Stimulated activated CD8-positive, alpha-beta memory T cell treated with anti-CD3 and anti-CD28 coated beads, Interleukin-12 subunit alpha, Interleukin-12 subunit beta, amount 100 ng/mL, for 24 hours (primary cell): ENCODE measurements around the gene GDPD3.

Experiments used
- DNase-seq: peaks from one replicate; pipeline ENCODE4 v3.0.0-alpha.2; 2020; ENCODE audit errors: extremely low read depth

Gene GDPD3

GRCh38 chr16:30095166-30096078 is 17.9 kb downstream of the GDPD3 start:
- DNase-seq, result no peak

- no peak for DNase-seq
These were observed 18.7 kb downstream of the GDPD3 start for GRCh38 chr16:30094541-30095165.

- no peak for DNase-seq
These were observed 20.8 kb downstream of the GDPD3 start for GRCh38 chr16:30092373-30093010.

GRCh38 chr16:30091474-30092372 is 21.6 kb downstream of the GDPD3 start, which contains the start of gene TBX6:
Gene TBX6 (minus strand): TSS chr16:30091924. CDS start chr16:30091193, 731 bp downstream.
- DNase-seq, result peak; percentile 84

- no peak for DNase-seq
These were observed 22.6 kb downstream of the GDPD3 start for GRCh38 chr16:30090610-30091331.

GRCh38 chr16:30088832-30089624 is 24.3 kb downstream of the GDPD3 start:
- DNase-seq, result no peak

- no peak for DNase-seq
These were observed 25.0 kb downstream of the GDPD3 start for GRCh38 chr16:30088237-30088831.

- DNase-seq, result no peak
These were observed 26.0 kb downstream of the GDPD3 start for GRCh38 chr16:30087181-30087898.

GRCh38 chr16:30086291-30087140 is 26.8 kb downstream of the GDPD3 start:
- no peak for DNase-seq

GRCh38 chr16:30085820-30086219 is 27.5 kb downstream of the GDPD3 start:
- no peak for DNase-seq

GRCh38 chr16:30085247-30085646 is 28.1 kb downstream of the GDPD3 start:
- no peak for DNase-seq

GRCh38 chr16:30084816-30085159 is 28.5 kb downstream of the GDPD3 start:
- no peak for DNase-seq

GRCh38 chr16:30084096-30084815 is 29.1 kb downstream of the GDPD3 start:
- no peak for DNase-seq

GRCh38 chr16:30083216-30084055 is 29.9 kb downstream of the GDPD3 start:
- DNase-seq, result no peak

GRCh38 chr16:30082545-30083090 is 30.7 kb downstream of the GDPD3 start:
- DNase-seq, result no peak

- DNase-seq, result no peak
These were observed 33.9 kb downstream of the GDPD3 start for GRCh38 chr16:30079480-30079879.
